NCI-H69 (cell line): ENCODE results near the gene PTPRT.

Experiments
- DNase-seq: peaks from one replicate; lab custom pipeline; 2025; lab: John Stamatoyannopoulos, UW

The PTPRT gene

GRCh38 chr20:43189554-43190331, at the start of gene PTPRT:
PTPRT (minus strand) TSS chr20:43189906; CDS start chr20:43189733, 173 bp downstream.
- DNase-seq, result no peak

GRCh38 chr20:43238833-43239232, 49.1 kb upstream of the PTPRT start:
- no peak for DNase-seq

GRCh38 chr20:43238266-43238665, 48.6 kb upstream of the PTPRT start:
- DNase-seq, result no peak

GRCh38 chr20:43237651-43238168, 48.0 kb upstream of the PTPRT start:
- DNase-seq, result no peak

- no peak for DNase-seq
These were observed 46.3 kb upstream of the PTPRT start for GRCh38 chr20:43235998-43236397.

- DNase-seq, result no peak
These were observed 42.1 kb upstream of the PTPRT start for GRCh38 chr20:43231829-43232228.

GRCh38 chr20:43229696-43230095, 40.0 kb upstream of the PTPRT start:
- DNase-seq, result no peak

- DNase-seq, result no peak
These were observed 30.9 kb upstream of the PTPRT start for GRCh38 chr20:43220612-43221011.

GRCh38 chr20:43210901-43211300, 21.2 kb upstream of the PTPRT start:
- no peak for DNase-seq

GRCh38 chr20:43209831-43210230, 20.1 kb upstream of the PTPRT start:
- no peak for DNase-seq

GRCh38 chr20:43205699-43206098, 16.0 kb upstream of the PTPRT start:
- no peak for DNase-seq

- DNase-seq, result no peak
These were observed 12.4 kb upstream of the PTPRT start for GRCh38 chr20:43202100-43202499.

GRCh38 chr20:43198607-43199006, 8.9 kb upstream of the PTPRT start:
- DNase-seq, result no peak

GRCh38 chr20:43196243-43196642, 6.5 kb upstream of the PTPRT start:
- DNase-seq, result no peak

GRCh38 chr20:43194137-43194536, 4.4 kb upstream of the PTPRT start:
- DNase-seq, result peak; percentile 28

GRCh38 chr20:43193443-43193842, 3.7 kb upstream of the PTPRT start:
- no peak for DNase-seq

- peak; percentile 2 for DNase-seq
These were observed 2.5 kb upstream of the PTPRT start for GRCh38 chr20:43191946-43192863.

- DNase-seq, result no peak
These were observed 1.4 kb upstream of the PTPRT start for GRCh38 chr20:43191143-43191542.

- no peak for DNase-seq
These were observed 737 bp upstream of the PTPRT start for GRCh38 chr20:43190332-43190953.

- no peak for DNase-seq
These were observed 699 bp downstream of the PTPRT start for GRCh38 chr20:43188861-43189553.

- DNase-seq, result no peak
These were observed 1.5 kb downstream of the PTPRT start for GRCh38 chr20:43188234-43188653.
